Measurements from ENCODE around the gene UGT1A1. TPM values are rescaled to one million over a fixed set of nuclear protein-coding genes. Genes with fewer than 3 reads are reported as not detected.
A peak's percentile ranks its signal among the peaks of the same experiment; 100 is the strongest.

UGT1A1 gene
- total RNA-seq, 1 donor from 2014 or later = under 0.01 TPM

GRCh38 chr2:233800208-233800607 lies 40.1 kb downstream of the UGT1A1 start:
- Histone ChIP-seq H3K27me3 (ENCODE audit: control insufficient read depth, insufficient read depth, low read length) (no peaks in the 10 kb centered on the region), H3K36me3 (ENCODE audit: control insufficient read depth, insufficient read depth, low read length) (no peaks in the 10 kb centered on the region), H3K4me3 (ENCODE audit: low read depth, low read length) (no peak overlapping the region)
- DNase-seq (ENCODE audit: low read depth) = no peak
- no peak for FAIRE-seq
- TF ChIP-seq, protein P1, sequence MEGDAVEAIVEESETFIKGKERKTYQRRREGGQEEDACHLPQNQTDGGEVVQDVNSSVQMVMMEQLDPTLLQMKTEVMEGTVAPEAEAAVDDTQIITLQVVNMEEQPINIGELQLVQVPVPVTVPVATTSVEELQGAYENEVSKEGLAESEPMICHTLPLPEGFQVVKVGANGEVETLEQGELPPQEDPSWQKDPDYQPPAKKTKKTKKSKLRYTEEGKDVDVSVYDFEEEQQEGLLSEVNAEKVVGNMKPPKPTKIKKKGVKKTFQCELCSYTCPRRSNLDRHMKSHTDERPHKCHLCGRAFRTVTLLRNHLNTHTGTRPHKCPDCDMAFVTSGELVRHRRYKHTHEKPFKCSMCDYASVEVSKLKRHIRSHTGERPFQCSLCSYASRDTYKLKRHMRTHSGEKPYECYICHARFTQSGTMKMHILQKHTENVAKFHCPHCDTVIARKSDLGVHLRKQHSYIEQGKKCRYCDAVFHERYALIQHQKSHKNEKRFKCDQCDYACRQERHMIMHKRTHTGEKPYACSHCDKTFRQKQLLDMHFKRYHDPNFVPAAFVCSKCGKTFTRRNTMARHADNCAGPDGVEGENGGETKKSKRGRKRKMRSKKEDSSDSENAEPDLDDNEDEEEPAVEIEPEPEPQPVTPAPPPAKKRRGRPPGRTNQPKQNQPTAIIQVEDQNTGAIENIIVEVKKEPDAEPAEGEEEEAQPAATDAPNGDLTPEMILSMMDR (IDR thresholded peaks at IDR 0.05; ENCODE audit: insufficient read depth, low read length, severe bottlenecking) = no peak

GRCh38 chr2:233801357-233802131 lies 41.5 kb downstream of the UGT1A1 start:
- no peaks in the 10 kb centered on the region for H3K27me3 ChIP-seq (ENCODE audit: control insufficient read depth, insufficient read depth, low read length)
- no peak for FAIRE-seq
- TF ChIP-seq, protein P1 (IDR thresholded peaks at IDR 0.05; ENCODE audit: insufficient read depth, low read length, severe bottlenecking) = no peak
- no peak overlapping the region for H3K4me3 ChIP-seq (ENCODE audit: low read depth, low read length)
- H3K36me3 ChIP-seq (ENCODE audit: control insufficient read depth, insufficient read depth, low read length) = no peaks in the 10 kb centered on the region
- DNase-seq (ENCODE audit: low read depth) = peak; percentile 51

GRCh38 chr2:233802132-233802815 lies 42.2 kb downstream of the UGT1A1 start:
- DNase-seq (ENCODE audit: low read depth) (no peak), FAIRE-seq (no peak)
- H3K4me3 ChIP-seq (ENCODE audit: low read depth, low read length) = no peak overlapping the region
- TF ChIP-seq, protein P1 (IDR thresholded peaks at IDR 0.05; ENCODE audit: insufficient read depth, low read length, severe bottlenecking) = no peak
- H3K27me3 ChIP-seq (ENCODE audit: control insufficient read depth, insufficient read depth, low read length) = no peaks in the 10 kb centered on the region
- no peaks in the 10 kb centered on the region for H3K36me3 ChIP-seq (ENCODE audit: control insufficient read depth, insufficient read depth, low read length)

DNA sequence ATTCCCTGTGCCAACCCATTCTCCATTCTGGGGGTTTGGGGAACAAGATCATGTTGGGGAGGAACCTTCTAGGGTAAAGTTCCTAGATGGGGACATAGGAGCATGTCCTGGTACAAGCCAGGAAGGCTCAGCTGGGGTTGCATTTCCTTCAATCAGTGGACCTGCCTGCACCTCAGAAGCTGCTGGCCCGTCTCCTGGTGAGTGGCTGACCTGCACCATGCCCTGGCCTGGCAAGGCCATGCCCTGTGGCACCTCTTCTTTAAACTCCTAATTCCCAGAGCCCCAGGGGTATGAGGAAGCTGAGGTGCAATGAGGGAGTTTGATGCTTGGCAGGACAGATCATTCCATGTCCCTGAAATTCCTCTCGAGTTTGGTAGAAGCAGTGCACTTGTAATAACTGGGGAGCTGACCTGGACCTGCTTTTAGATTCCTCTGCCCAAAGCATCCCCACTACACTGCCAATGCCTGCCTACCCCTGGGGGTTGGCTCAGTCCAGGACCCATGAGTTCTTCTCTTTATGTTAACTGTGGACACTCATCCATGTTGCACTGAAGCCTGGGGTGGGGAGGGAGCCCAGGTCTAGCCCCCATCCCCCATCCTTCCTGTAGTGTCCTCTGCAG lies 43.3 kb downstream of the UGT1A1 start:
- TF ChIP-seq, protein P1 (IDR thresholded peaks at IDR 0.05; ENCODE audit: insufficient read depth, low read length, severe bottlenecking) = no peak
- Histone ChIP-seq H3K27me3 (ENCODE audit: control insufficient read depth, insufficient read depth, low read length) (peaks cover 3% of the 10 kb centered on the region), H3K36me3 (ENCODE audit: control insufficient read depth, insufficient read depth, low read length) (no peaks in the 10 kb centered on the region), H3K4me3 (ENCODE audit: low read depth, low read length) (no peak overlapping the region)
- DNase-seq (ENCODE audit: low read depth) = no peak
- no peak for FAIRE-seq

DNA sequence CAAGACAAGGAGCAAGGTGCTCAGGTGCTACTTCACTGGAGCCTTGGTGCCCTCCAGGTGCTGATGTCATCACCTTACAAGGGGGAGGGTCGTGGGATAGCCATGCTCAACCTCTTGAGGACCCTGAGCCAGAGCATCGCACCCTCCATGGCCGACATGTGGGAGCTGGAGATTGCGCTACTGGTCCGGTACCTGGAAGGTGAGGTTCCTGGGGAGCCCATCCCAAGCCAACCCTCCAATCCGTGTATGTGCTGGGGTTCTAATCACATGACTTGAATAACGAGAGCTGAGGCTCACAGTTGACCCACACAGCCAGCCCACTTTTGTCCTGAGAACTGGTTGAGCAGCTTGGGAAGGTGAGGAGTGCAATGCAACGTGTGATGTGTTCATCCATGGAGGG lies 43.9 kb downstream of the UGT1A1 start:
- peaks cover 4% of the 10 kb centered on the region for H3K27me3 ChIP-seq (ENCODE audit: control insufficient read depth, insufficient read depth, low read length)
- no peak for DNase-seq (ENCODE audit: low read depth)
- TF ChIP-seq, protein P1 (IDR thresholded peaks at IDR 0.05; ENCODE audit: insufficient read depth, low read length, severe bottlenecking) = no peak
- no peak for FAIRE-seq
- no peak overlapping the region for H3K4me3 ChIP-seq (ENCODE audit: low read depth, low read length)
- no peaks in the 10 kb centered on the region for H3K36me3 ChIP-seq (ENCODE audit: control insufficient read depth, insufficient read depth, low read length)

Data from bronchial epithelial cell (primary cell).